GM19035 (cell line): ENCODE results near the gene TUBG1.
"Not testable (repeated sequence)": the region's sequence is repeated elsewhere in the genome, so short reads cannot be mapped to it uniquely, and the experiment has no call there.

Experiments
- ATAC-seq: cut with Tn5 transposase; IDR thresholded peaks from one replicate; pipeline ENCODE4 v1.9.1; 2021; ENCODE audit not compliant: unreplicated experiment

The TUBG1 gene

GRCh38 chr17:42578282-42578869, 31.1 kb upstream of the TUBG1 start:
- peak; percentile 50 for ATAC-seq

GRCh38 chr17:42579794-42580551, 29.5 kb upstream of the TUBG1 start:
- no peak for ATAC-seq

- ATAC-seq = no peak
Observed at GRCh38 chr17:42581744-42582270, 27.7 kb upstream of the TUBG1 start.

GRCh38 chr17:42584880-42585279, 24.6 kb upstream of the TUBG1 start:
- ATAC-seq = no peak

- ATAC-seq = no peak
Observed at GRCh38 chr17:42585353-42585752, 24.1 kb upstream of the TUBG1 start.

GRCh38 chr17:42586514-42587230, 22.8 kb upstream of the TUBG1 start:
- ATAC-seq = no peak

- no peak for ATAC-seq
Observed at GRCh38 chr17:42590886-42591285, 18.6 kb upstream of the TUBG1 start.

GRCh38 chr17:42591411-42591810, 18.1 kb upstream of the TUBG1 start:
- ATAC-seq = no peak

GRCh38 chr17:42596386-42596785, 13.1 kb upstream of the TUBG1 start:
- ATAC-seq = no peak

- no peak for ATAC-seq
Observed at GRCh38 chr17:42598905-42599304, 10.6 kb upstream of the TUBG1 start.

- no peak for ATAC-seq
Observed at GRCh38 chr17:42603318-42603717, 6.2 kb upstream of the TUBG1 start.

GRCh38 chr17:42607769-42608168, 1.7 kb upstream of the TUBG1 start:
- ATAC-seq = no peak

GRCh38 chr17:42608305-42609181, 940 bp upstream of the TUBG1 start:
- ATAC-seq = peak; percentile 29

GRCh38 chr17:42609814-42610801, 625 bp downstream of the TUBG1 start:
- not testable (repeated sequence) for ATAC-seq

GRCh38 chr17:42612013-42612412, 2.5 kb downstream of the TUBG1 start:
- ATAC-seq = no peak

GRCh38 chr17:42613699-42614295, 4.3 kb downstream of the TUBG1 start:
- no peak for ATAC-seq

GRCh38 chr17:42617956-42618431, 8.5 kb downstream of the TUBG1 start:
- ATAC-seq = peak; percentile 21

- peak; percentile 64 for ATAC-seq
Observed at GRCh38 chr17:42618442-42619150, 9.1 kb downstream of the TUBG1 start.
